Coronary artery (tissue), 2 donors: Measurements from ENCODE around the gene THSD7B.

Source experiments
- DNase-seq: peaks from one replicate; pipeline ENCODE4 v3.0.0-alpha.2; 2017; ENCODE audit warnings: low spot score
- H3K27ac ChIP-seq, 2 donors: fragments of 200-600 bp; sonication (generic); one replicate each; pipeline ENCODE4 v1.5.1; 2016 to 2019
- H3K4me3 ChIP-seq: fragments of 200-600 bp; sonication (generic); 2 replicates; pipeline ENCODE4 v1.5.1; 2016; ENCODE audit warnings: mild to moderate bottlenecking, moderate library complexity
- TF ChIP-seq, protein P1 (sequence below): fragments of 200-600 bp; sonication (generic); IDR thresholded peaks from one replicate; pipeline ENCODE4 v1.5.1; 2019; ENCODE audit warnings: antibody characterized with exemption

The THSD7B gene

DNA sequence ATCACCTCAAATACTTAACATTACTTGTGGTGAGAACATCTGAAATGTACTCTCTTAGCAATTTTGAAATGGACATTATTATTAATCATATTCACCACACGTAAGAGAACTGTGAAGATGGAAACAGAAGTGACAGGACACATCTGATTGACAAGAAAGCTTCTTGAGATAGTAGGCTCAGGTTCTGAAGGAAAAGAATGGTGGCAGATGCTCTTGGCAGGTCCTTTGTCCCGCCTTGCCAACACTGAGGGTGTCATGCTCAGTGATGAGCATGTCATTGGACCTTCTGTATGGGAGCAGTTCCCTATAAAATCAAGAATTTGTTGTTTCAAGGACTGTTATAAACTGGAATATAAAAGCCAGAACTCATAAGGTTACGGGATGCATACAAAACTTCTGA lies 428.1 kb downstream of the THSD7B start:
- no peak for DNase-seq
- H3K4me3 ChIP-seq, result no peak overlapping the region
- no peak overlapping the region for H3K27ac ChIP-seq
- TF ChIP-seq, protein P1, sequence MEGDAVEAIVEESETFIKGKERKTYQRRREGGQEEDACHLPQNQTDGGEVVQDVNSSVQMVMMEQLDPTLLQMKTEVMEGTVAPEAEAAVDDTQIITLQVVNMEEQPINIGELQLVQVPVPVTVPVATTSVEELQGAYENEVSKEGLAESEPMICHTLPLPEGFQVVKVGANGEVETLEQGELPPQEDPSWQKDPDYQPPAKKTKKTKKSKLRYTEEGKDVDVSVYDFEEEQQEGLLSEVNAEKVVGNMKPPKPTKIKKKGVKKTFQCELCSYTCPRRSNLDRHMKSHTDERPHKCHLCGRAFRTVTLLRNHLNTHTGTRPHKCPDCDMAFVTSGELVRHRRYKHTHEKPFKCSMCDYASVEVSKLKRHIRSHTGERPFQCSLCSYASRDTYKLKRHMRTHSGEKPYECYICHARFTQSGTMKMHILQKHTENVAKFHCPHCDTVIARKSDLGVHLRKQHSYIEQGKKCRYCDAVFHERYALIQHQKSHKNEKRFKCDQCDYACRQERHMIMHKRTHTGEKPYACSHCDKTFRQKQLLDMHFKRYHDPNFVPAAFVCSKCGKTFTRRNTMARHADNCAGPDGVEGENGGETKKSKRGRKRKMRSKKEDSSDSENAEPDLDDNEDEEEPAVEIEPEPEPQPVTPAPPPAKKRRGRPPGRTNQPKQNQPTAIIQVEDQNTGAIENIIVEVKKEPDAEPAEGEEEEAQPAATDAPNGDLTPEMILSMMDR, result no peak

DNA sequence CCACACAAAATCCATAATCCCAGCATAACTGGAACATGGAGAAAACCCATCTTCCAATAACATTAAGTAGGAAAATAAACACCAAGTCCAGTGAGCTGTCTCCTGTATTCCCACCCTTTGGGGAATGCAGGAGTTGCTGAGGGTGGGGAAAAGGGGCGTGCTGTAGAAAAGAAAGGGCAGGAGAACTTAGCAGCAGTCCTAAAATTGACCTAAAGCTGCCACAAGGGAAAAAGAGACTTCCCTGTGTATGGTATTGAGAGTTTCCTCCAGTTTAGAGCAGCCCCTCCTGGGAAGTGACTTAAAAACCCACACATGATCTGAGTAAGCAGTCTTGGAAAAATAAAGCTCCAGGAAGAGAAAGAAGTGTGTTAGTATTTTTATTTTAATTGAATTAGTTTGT lies 428.8 kb downstream of the THSD7B start:
- TF ChIP-seq, protein P1, result no peak
- Histone ChIP-seq H3K4me3 (no peak overlapping the region), H3K27ac (no peak overlapping the region)
- no peak for DNase-seq

DNA sequence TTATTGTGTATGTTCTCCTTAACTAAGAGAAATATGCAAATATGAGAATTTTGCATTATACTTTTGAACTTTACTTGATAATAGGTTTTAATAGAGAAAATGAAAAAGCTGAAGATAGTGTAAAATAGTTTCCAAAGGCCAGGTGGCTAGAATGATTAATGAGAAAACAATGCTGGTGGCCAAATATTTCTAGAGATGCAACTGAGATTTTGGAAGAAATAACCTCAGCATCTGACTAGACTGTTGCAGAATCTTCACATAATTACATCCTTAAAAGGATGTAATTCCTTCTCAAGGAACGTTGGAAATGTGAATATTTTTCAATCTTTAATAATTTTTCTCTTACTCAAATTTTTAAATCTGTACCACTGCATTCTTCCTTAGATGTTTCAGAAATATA lies 434.4 kb downstream of the THSD7B start:
- DNase-seq, result no peak
- TF ChIP-seq, protein P1, result no peak
- H3K4me3 ChIP-seq, result no peak overlapping the region
- H3K27ac ChIP-seq, result no peak overlapping the region

DNA sequence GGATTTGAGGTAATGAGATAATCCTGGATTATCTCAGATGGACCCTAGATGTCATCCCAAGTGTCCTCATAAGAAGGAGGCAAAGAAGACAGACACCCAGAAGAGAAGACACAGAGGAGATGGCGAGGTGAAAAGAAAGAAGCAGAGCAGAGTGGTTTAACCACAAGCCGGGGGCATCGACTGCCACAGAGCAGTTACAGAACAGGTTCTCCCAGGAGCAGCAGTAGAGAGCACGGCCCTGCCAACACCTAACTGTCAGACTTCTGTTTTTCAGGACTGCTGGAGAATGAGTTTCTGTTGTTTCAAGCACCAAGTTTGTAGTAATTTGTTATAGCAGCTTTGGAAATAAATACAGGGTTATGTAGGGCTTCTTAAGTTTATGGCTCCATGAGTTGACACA lies 437.0 kb downstream of the THSD7B start:
- TF ChIP-seq, protein P1, result no peak
- DNase-seq, result no peak
- H3K27ac ChIP-seq, result no peak overlapping the region
- no peak overlapping the region for H3K4me3 ChIP-seq

DNA sequence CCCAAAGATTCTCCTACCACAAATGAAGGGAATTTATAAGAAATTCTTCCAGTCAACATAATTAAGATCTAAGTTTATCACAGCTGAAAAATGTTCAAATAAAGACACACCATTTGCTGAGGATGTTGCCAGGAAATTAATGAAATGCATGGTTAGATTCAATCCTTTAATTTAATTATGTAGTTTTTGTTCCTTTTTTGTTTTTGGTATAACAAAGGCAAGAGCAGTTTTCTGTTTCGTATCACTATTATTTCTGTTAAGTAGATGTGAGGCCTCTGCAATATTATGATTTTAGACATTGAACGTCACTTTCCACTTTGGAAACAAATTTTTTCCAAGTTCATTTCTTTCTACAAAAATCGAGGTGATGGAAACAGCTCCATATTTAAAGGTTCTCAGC lies 440.0 kb downstream of the THSD7B start:
- no peak for DNase-seq
- Histone ChIP-seq H3K4me3 (no peak overlapping the region), H3K27ac (no peak overlapping the region)
- TF ChIP-seq, protein P1, result no peak

DNA sequence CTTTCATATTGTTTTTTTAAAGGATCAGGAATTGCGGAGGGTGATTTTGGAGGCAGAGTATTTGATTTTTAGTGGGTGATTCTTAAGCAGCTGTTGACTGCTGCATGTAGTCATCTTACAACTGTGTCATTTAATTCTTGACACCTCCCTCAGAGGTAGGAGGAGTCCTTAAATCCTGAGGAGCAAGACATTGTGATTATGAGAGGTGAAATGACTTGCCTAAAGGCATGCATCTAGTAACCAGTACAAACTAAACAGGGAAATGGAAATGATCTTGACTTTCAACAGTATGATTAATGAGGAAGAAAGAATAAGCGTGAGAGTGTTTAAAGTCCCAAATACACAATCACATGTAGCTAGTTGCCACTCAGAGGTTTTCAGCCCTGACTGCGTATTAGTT lies 440.7 kb downstream of the THSD7B start:
- DNase-seq, result no peak
- Histone ChIP-seq H3K27ac (no peak overlapping the region), H3K4me3 (no peak overlapping the region)
- TF ChIP-seq, protein P1, result no peak

DNA sequence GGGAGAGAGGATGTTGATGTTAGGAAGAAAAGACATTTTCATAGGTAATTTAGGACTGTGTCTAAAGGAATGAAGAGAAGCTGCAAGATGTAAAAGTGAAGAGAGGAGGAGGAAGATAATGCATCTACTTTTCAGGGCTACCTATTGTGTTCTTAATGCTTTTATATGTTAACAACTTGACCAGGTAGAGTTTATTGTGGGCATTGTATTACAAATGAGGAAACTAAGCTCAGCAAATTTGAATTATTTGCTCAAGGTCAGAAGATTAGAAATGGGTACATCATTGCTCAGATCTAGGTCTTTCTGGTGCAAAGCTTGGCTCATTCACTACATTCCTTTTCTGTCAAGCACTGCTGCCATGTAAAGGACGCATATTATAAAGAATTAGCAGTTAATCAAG lies 441.7 kb downstream of the THSD7B start:
- no peak overlapping the region for H3K4me3 ChIP-seq
- no peak for DNase-seq
- TF ChIP-seq, protein P1, result no peak
- H3K27ac ChIP-seq, result no peak overlapping the region
